NCI-H526 treated with DMSO at 0.1 percent for 48 hours (cell line): ENCODE data around the gene HGS.
"Not testable (repeated sequence)": the region's sequence is repeated elsewhere in the genome, so short reads cannot be mapped to it uniquely, and the experiment has no call there.

Source experiments
- DNase-seq: peaks from one replicate; lab custom pipeline; 2025; lab: John Stamatoyannopoulos, UW

Gene HGS

GRCh38 chr17:81719410-81720266 is 35.8 kb downstream of the HGS start:
- no peak for DNase-seq

DNA sequence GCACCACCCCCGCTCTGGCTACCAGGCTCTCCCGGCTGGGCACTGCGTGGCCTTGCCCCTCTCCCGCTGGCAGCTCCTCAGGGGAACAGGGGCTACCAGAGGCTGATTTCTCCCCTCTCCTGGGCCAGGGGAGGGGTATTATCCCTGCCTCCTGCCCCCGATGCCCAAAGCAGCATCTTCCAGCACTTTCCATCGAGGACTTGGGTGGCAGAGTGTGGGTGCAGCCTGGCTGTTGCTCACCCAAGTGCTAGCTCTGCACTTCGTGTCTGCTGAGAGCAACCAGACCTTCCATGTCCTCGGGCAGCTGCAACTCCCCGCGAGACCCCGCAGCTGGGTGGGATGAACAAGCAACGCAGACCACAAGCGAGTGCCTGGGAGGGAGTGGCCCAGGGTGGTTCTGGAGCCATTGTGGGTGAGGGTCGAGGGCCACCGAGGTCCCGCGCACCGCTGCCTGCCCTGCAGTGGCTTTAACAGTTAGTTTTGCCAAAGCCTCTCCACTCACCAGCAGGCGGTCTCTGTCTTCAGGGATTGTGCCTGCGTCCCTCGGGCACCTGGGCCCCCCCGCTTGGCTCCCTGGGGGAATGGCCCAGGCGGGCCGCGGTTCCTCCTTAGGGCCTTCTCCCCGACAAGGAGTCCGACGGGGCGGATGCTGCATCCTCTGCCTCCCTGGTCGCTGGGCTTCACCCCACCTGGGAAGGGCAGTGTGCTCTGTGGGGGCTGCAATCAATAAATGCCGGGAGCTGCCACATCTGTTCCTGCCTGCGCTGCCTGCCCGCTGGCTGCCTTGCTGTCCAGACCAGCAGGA is 36.7 kb downstream of the HGS start:
- DNase-seq, result no peak

GRCh38 chr17:81722184-81723120 is 38.6 kb downstream of the HGS start:
- DNase-seq, result no peak

DNA sequence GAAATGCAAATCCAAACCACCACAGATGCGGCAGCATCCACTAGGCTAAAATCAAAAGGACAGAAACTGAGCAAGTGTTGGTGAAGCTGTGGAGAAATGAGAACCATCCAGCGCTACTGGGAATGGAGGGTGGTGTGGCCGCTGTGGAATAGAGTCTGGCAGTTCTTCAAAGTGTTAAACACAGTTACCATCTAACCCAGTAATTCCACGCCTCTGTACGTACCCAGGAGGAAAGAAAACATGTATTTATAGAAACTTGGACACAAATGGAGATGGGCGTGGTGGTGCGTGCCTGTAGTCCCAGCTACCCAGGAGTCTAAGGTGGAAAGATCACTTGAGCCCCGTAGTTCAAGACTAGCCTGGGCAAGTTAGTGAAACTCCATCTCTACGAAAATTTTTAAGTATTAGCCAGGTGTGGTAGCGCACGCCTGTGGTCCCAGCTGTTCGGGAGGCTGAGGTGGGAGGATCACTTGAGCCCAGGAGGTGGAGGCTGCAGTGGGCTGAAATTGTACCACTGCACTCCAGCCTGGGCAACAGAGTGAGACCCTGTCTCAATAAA is 39.9 kb downstream of the HGS start:
- DNase-seq, result peak; percentile 21

GRCh38 chr17:81725439-81725838 is 41.6 kb downstream of the HGS start:
- peak; percentile 44 for DNase-seq

GRCh38 chr17:81726004-81726403 is 42.2 kb downstream of the HGS start:
- DNase-seq, result no peak

DNA sequence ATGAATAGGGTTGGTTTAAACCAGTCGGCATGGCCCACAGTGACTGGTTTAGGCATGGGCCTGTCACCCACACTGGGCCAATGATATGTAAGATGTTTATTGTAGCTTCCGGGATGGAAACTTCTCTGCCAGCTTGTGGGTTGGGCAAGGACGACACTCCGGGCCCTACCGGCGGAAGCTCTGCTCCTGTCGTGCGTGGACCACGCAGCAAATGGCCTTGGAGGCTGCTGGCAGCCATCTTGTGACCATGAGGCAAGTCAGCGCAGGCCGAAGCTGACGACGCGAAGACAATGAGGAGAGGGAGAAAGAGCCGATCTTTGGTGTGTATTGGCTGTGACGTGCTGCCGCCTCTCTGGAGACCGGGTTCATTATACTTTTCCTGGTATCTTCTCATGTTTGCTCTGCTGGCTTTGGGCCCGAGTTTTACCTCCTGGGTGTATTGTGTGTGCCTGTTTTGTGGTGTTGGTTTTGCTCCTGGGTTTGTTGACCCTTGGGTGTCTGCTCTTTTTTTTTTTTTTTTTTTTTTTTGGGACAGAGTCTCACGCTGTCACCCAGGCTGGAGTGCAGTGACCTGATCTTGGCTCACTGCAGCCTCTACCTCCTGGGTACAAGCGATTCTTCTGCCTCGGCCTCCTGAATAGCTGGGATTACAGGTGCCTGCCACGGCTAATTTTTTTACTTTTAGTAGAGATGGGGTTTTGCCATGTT is 43.7 kb downstream of the HGS start:
- DNase-seq, result no peak

GRCh38 chr17:81733507-81734404 is 49.9 kb downstream of the HGS start:
- peak; percentile 38 for DNase-seq

GRCh38 chr17:81734405-81735263 is 50.8 kb downstream of the HGS start:
- DNase-seq, result no peak

DNA sequence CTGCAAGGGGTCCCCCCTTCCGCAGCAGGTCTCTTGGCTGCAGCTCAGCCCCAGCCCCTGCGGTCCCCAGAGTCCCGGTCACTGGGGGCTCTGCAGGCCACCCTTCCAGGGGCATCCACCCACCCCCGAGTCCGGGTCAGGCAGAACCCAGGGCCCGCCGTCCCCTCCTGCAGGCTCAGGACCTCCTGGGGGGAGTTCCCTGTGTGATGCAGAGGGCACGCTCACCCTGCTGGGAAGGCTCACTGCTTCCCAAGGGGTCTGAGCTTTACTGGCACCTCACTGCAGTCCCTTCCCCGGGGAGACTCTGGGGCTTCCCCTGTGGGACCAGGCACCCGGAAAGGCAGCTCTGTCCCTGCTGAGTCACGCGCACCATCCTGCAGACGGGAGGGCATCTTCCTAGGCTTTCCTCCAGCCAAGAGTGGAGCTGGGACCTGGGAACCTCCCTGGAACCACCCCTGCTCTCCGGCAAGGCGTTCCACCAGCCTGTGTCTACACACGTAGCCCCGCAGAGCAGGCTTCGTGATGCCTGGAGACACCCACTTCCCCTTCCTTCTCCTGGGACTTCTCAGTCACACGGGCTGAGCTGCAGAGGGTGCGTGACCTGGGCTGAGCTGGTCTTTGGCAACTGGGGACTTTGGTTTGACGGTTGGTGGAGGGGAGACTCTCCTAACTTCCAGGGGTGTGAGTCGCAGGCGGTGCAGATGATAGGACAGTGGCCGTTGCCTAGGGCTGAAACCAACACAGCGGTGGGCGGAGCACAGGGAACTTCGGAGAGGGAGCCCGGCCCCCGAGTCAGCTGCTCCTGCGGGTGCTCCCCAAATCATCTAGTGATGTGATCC is 51.7 kb downstream of the HGS start:
- DNase-seq, result peak; percentile 66

DNA sequence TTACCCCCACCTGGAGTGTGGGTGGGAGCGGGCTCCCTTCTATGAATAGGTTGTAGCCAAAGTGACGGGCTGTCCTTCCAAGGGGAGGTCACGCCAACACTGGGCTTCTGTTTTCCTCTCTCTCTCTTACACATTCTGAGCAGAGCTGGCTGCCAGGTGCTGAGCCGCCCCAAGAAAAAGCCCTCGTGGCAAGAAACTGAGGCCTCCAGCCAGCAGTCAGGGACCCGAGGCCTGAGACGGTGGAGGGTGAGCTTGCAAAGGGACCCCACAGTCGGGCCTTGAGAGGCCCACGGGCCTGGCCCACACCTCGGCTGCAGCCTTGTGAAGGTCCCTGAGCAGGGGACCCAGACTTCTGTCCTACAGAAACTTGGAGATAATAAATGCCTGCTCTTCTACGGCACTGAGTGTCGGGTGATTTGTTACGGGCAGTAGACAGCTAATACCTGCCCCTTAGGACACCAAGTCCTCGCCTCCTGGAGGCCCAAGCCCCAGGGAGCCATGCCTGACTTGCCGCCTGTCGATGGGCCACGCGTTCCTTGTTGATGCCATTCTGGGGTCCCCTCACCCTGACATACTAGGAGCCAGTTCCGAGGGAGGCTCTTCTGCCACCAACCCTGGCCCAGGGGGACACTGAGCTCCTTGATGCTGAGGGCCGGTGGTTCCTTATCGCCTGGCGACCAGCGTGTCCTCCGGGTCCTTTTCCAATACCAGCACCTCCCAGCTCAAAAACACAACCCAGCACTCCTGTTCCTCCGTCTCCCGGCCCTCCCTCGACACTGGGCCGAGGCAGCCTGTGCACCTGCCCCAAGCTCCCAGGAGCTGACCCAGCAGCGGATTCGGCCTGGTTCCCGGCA is 54.4 kb downstream of the HGS start:
- DNase-seq, result no peak

DNA sequence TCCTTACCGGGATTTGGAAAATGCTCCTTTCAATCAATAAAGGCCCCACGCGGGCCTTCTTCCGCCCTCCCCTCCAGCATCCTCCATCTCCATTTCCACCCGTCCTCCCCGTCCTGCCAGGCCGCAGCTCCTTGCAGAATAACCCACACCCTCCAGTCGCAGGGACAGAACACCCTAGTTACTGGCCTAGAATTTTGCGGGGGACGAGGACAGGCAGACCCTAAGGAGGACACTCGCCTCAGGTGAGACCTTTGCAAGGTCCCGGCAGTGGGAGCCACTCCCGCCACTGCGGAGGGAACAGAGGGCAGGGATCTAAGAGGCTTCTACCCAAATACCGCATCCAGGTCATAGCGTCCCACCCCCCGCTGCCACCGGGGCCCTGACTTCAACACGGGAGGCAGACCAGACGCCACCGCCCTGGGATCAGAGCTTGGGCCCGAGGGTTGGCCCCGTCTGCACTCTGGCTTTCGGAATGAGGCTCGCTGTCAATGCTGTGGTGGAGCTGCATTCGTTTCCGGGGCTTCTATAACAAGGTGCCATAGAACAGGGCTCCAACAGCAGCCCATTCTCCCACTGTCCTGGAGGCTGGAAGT is 55.1 kb downstream of the HGS start:
- DNase-seq, result no peak

GRCh38 chr17:81739593-81739992 is 55.8 kb downstream of the HGS start:
- DNase-seq, result not testable (repeated sequence)

- no peak for DNase-seq
These were observed 56.7 kb downstream of the HGS start for GRCh38 chr17:81740395-81740961.

DNA sequence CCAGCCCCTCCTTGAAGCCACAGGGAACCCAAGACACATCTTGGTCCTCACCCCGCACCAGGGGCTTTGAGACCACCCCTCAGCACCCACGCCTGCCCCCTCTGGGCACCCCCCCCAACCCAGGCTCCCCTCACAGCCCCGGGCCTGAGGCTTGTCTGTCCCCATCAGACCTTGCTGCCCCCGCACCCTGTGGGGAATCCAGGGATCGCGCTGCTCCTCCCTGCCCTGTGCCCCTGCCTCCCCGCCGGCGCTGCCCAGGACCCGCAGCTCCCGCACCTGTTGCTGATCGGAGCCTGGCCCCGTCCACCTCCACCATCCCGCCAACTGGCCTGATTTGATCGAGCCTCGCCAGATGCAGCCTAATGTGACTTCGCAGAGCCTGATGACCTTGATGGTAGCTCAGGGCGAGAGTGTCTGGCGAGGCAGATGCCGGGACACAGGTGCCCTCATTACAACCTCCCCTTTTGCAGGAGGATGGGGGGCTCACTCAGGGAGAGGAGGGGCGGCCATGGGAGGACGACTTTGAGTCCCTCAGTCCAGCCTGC is 57.3 kb downstream of the HGS start:
- DNase-seq, result no peak
